HEK293 (cell line): ENCODE data around the gene NPAT.

Experiments used
- BCL11A ChIP-seq: fragments of 450-650 bp; formaldehyde crosslinking; IDR thresholded peaks from 2 replicates; pipeline ENCODE4 v1.5.1; 2016; ENCODE audit warnings: low read depth, missing biosample characterization, missing genetic modification characterization
- ELK4 ChIP-seq: IDR thresholded peaks from 2 replicates; pipeline ENCODE4 v1.6.1; 2011; ENCODE audit warnings: mild to moderate bottlenecking, low read depth, low read length, borderline replicate concordance
- HOXA7 ChIP-seq: sonication (generic); formaldehyde crosslinking; IDR thresholded peaks from 2 replicates; pipeline ENCODE4 v1.8.1; 2022; ENCODE audit warnings: missing genetic modification reagents, borderline replicate concordance
- KLF9 ChIP-seq: fragments of 450-650 bp; formaldehyde crosslinking; IDR thresholded peaks from 2 replicates; pipeline ENCODE4 v1.5.1; 2016; ENCODE audit warnings: missing biosample characterization, missing genetic modification characterization, low read depth
- SCRT1 ChIP-seq: fragments of 450-650 bp; formaldehyde crosslinking; IDR thresholded peaks from 2 replicates; pipeline ENCODE4 v1.5.1; 2016; ENCODE audit warnings: missing biosample characterization, missing genetic modification characterization, borderline replicate concordance
- ZFHX2 ChIP-seq: fragments of 450-650 bp; formaldehyde crosslinking; conservative IDR thresholded peaks from 2 replicates; pipeline ENCODE4 v1.5.1; 2016; ENCODE audit warnings: missing biosample characterization, missing genetic modification characterization
- ZNF23 ChIP-seq: fragments of 450-650 bp; formaldehyde crosslinking; IDR thresholded peaks from 2 replicates; pipeline ENCODE4 v1.5.1; 2016; ENCODE audit warnings: missing biosample characterization, missing genetic modification characterization, borderline replicate concordance
- ZNF239 ChIP-seq: fragments of 450-650 bp; formaldehyde crosslinking; IDR thresholded peaks from 2 replicates; pipeline ENCODE4 v1.5.1; 2016; ENCODE audit warnings: missing biosample characterization, missing genetic modification characterization
- ZNF341 ChIP-seq: fragments of 450-650 bp; formaldehyde crosslinking; IDR thresholded peaks from 2 replicates; pipeline ENCODE4; 2016; ENCODE audit warnings: low read depth, missing biosample characterization, missing genetic modification characterization
- ZNF530 ChIP-seq: fragments of 450-650 bp; formaldehyde crosslinking; IDR thresholded peaks from 2 replicates; pipeline ENCODE4 v1.5.1; 2016; ENCODE audit warnings: low read depth, missing biosample characterization, missing genetic modification characterization
- ZNF549 ChIP-seq: fragments of 450-650 bp; IDR thresholded peaks from 2 replicates; pipeline ENCODE4 v1.5.1; 2018; ENCODE audit warnings: missing biosample characterization, missing genetic modification characterization, mild to moderate bottlenecking, inconsistent platforms, moderate library complexity
- ZNF660 ChIP-seq: fragments of 450-650 bp; IDR thresholded peaks from 2 replicates; pipeline ENCODE4 v1.5.1; 2018; ENCODE audit warnings: missing biosample characterization, mild to moderate bottlenecking, missing genetic modification characterization
- TF ChIP-seq, protein P1 (sequence below): fragments of 450-650 bp; formaldehyde crosslinking; IDR thresholded peaks from 2 replicates; pipeline ENCODE4 v1.5.1; 2016; ENCODE audit warnings: missing biosample characterization, missing genetic modification characterization

- no peak for TF ChIP-seq BCL11A (tag by site-specific recombination)
- TF ChIP-seq, protein P1, sequence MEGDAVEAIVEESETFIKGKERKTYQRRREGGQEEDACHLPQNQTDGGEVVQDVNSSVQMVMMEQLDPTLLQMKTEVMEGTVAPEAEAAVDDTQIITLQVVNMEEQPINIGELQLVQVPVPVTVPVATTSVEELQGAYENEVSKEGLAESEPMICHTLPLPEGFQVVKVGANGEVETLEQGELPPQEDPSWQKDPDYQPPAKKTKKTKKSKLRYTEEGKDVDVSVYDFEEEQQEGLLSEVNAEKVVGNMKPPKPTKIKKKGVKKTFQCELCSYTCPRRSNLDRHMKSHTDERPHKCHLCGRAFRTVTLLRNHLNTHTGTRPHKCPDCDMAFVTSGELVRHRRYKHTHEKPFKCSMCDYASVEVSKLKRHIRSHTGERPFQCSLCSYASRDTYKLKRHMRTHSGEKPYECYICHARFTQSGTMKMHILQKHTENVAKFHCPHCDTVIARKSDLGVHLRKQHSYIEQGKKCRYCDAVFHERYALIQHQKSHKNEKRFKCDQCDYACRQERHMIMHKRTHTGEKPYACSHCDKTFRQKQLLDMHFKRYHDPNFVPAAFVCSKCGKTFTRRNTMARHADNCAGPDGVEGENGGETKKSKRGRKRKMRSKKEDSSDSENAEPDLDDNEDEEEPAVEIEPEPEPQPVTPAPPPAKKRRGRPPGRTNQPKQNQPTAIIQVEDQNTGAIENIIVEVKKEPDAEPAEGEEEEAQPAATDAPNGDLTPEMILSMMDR, result no peak
- TF ChIP-seq HOXA7 (CRISPR knock-in tag), result no peak
- no peak for TF ChIP-seq ZNF239 (tag by site-specific recombination)
- TF ChIP-seq ZNF23 (tag by site-specific recombination), result no peak
- no peak for TF ChIP-seq SCRT1 (tag by site-specific recombination)
- TF ChIP-seq ZFHX2 (tag by site-specific recombination), result no peak
- TF ChIP-seq KLF9 (tag by site-specific recombination), result no peak
- TF ChIP-seq ZNF530 (tag by site-specific recombination), result no peak
- no peak for TF ChIP-seq ZNF341 (tag by site-specific recombination)
- no peak for TF ChIP-seq ELK4
- TF ChIP-seq ZNF549, result no peak
- no peak for TF ChIP-seq ZNF660 (tag by site-specific recombination)
These were observed 61.4 kb downstream of the NPAT start for GRCh38 chr11:108160970-108161566.
